Hepatocyte (in vitro differentiated cells): Measurements from ENCODE around the gene KSR2.

Source experiments
- EZH2 ChIP-seq: fragments of 200-600 bp; sonication (generic); IDR thresholded peaks from 2 replicates; pipeline ENCODE4 v1.6.1; 2016; ENCODE audit warnings: antibody characterized with exemption, mild to moderate bottlenecking, borderline replicate concordance
- TF ChIP-seq, protein P1 (sequence below): fragments of 200-600 bp; sonication (generic); IDR thresholded peaks from 2 replicates; pipeline ENCODE4 v1.5.1; 2016; ENCODE audit warnings: antibody characterized with exemption, mild to moderate bottlenecking; ENCODE audit not compliant: poor library complexity

GRCh38 chr12:117476341-117476740 is 492.4 kb downstream of the KSR2 start:
- TF ChIP-seq, protein P1, sequence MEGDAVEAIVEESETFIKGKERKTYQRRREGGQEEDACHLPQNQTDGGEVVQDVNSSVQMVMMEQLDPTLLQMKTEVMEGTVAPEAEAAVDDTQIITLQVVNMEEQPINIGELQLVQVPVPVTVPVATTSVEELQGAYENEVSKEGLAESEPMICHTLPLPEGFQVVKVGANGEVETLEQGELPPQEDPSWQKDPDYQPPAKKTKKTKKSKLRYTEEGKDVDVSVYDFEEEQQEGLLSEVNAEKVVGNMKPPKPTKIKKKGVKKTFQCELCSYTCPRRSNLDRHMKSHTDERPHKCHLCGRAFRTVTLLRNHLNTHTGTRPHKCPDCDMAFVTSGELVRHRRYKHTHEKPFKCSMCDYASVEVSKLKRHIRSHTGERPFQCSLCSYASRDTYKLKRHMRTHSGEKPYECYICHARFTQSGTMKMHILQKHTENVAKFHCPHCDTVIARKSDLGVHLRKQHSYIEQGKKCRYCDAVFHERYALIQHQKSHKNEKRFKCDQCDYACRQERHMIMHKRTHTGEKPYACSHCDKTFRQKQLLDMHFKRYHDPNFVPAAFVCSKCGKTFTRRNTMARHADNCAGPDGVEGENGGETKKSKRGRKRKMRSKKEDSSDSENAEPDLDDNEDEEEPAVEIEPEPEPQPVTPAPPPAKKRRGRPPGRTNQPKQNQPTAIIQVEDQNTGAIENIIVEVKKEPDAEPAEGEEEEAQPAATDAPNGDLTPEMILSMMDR, result no peak
- no peak for TF ChIP-seq EZH2
